ENCODE data around the gene CDKN3. TPM values are rescaled to one million over a fixed set of nuclear protein-coding genes. Genes with fewer than 3 reads are reported as not detected.
"Not testable (repeated sequence)": the region's sequence is repeated elsewhere in the genome, so short reads cannot be mapped to it uniquely, and the experiment has no call there.

The CDKN3 gene
- total RNA-seq, 1 donor from 2014 or later = 16.3 TPM

- DNase-seq (ENCODE audit: extremely low read depth, low read depth, low spot score) = no peak
Observed at GRCh38 chr14:54453252-54453651, 56.4 kb downstream of the CDKN3 start.

DNA sequence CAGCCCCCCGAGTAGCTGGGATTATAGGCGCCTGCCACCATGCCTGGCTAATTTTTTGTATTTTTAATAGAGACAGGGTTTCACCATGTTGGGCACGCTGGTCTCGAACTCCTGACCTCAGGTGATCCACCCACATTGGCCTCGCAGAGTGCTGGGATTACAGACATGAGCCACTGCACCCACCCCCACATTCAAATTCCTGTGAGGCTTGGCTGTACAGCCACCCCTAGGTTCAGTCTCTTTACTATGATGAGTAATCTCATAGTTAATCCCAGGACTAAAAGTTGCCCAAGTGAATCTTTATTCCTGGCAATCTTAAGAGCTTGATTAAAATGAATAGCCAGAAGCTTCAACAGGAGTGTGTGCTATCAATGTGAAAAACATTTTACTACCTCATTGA lies 57.2 kb downstream of the CDKN3 start:
- DNase-seq (ENCODE audit: extremely low read depth, low read depth, low spot score) = not testable (repeated sequence)

DNA sequence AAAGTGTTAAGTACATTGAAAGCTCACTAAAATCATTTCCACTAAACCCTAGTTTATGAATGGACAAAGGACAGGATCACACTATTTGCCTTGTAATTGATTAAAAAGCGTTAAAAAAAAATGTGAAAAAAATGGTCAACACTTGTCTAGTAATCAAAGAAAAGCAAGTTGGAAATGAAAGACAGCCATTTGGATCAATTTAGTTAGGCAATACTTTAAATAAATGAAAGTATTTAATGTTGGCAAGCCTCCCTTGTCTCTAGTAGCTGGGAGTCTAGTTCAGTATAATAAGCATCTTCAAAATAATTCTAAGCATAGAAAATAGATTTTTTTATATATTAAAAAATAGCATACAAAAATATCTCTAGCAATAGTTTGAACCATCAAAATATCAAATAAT lies 58.6 kb downstream of the CDKN3 start:
- no peak for DNase-seq (ENCODE audit: extremely low read depth, low read depth, low spot score)

- not testable (repeated sequence) for DNase-seq (ENCODE audit: extremely low read depth, low read depth, low spot score)
Observed at GRCh38 chr14:54456820-54457608, 60.2 kb downstream of the CDKN3 start.

GRCh38 chr14:54457609-54457996 lies 60.8 kb downstream of the CDKN3 start:
- no peak for DNase-seq (ENCODE audit: extremely low read depth, low read depth, low spot score)

GRCh38 chr14:54458536-54458935 lies 61.7 kb downstream of the CDKN3 start:
- not testable (repeated sequence) for DNase-seq (ENCODE audit: extremely low read depth, low read depth, low spot score)

DNA sequence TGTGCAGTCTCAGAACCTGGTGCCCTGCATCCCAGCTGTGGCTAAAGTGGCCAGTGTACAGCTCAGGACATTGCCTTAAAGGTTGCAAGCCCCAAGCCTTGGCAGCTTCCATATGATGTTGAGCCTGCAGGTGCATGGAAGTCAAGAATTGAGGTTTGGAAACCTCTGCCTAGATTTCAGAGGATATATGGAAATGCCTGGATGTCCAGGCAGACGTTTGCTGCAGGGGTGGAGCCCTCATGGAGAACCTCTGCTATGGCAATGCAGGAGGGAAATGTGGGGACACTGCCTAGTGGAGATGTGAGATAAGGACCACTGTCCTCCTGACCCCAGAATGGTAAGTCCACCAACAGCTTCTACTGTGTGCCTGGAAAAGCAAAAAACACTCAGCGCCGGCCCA lies 62.3 kb downstream of the CDKN3 start:
- DNase-seq (ENCODE audit: extremely low read depth, low read depth, low spot score) = no peak

GRCh38 chr14:54462048-54462447 lies 65.2 kb downstream of the CDKN3 start:
- no peak for DNase-seq (ENCODE audit: extremely low read depth, low read depth, low spot score)

DNA sequence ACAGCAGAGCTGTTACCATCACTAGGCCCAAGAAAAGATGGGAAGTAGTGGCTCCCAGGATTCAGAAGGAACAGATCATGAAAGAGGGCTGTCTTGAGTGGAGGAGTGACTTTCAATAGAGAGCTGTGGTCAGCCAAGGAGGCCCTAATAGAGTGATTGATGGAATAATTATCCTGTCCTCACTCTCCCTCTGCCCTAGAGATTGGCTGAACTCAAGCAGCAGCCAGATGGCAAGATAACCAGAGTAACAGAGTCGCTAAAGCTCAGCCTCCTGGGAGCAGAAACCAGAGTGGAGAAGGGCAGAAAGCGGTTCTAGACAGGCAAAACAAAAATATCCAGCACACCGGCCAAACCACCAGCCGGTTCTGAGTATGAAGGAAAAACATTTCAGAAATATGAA lies 68.8 kb downstream of the CDKN3 start:
- DNase-seq (ENCODE audit: extremely low read depth, low read depth, low spot score) = no peak

DNA sequence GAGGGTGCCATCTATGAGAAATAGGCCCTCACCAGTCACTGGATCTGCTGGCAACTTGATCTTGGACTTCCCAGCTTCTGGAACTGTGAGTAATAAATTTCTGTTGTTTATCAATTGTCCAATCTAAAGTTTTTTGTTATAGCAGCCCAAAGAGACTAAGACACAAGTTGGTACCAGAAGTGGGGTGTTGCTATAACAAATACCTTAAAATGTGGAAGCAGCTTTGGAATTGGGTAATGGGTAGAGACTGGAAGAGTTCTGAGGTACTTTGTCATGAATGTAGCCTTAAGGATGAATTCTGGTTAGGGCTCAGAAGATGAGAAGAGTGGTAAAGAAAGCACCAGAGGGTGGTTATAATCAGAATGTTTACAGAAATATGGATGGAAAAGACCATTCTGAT lies 70.5 kb downstream of the CDKN3 start:
- DNase-seq (ENCODE audit: extremely low read depth, low read depth, low spot score) = no peak

Other genes with a start within 250 kb of the CDKN3 start
- 165 and 168 TPM in 2 replicates for gene CNIH1, start 44.4 kb downstream of the CDKN3 start, total RNA-seq
- gene GMFB, start 92.0 kb downstream of the CDKN3 start, total RNA-seq = 79.6 and 90.5 TPM in 2 replicates
- gene CGRRF1, start 112.9 kb downstream of the CDKN3 start, total RNA-seq = 13.1 and 13.7 TPM in 2 replicates
- 51.2 and 92.2 TPM in 2 replicates for gene SAMD4A, start 170.1 kb downstream of the CDKN3 start, total RNA-seq